ENCODE measurements around the gene TNRC6B.

The TNRC6B gene

DNA sequence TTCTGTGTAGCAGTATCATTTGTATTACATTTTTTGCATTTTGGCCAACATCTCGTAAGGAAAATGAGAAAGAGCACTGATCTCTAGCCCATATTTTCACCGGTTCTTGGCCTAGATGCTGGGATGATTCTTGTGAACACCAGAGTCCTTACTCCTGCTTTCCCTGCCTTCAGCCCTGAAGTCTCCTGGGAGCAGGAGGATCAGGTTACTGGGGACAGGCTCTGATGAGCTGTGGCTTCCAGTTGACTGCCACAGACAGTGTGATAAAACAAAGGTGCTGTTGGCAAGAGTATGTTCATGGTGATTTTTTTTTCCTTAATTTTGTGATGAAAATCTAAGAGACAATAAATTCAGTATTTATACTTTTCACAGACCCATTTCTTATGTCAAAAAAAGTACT lies 134.3 kb downstream of the TNRC6B start:
- ChIA-PET POLR2A (no interaction called here), CTCF (interaction anchor here (0.6 kb wide), 1 partner anchor 24 kb away, joined by 4 read pairs; no protein-coding TSS in a partner anchor)

DNA sequence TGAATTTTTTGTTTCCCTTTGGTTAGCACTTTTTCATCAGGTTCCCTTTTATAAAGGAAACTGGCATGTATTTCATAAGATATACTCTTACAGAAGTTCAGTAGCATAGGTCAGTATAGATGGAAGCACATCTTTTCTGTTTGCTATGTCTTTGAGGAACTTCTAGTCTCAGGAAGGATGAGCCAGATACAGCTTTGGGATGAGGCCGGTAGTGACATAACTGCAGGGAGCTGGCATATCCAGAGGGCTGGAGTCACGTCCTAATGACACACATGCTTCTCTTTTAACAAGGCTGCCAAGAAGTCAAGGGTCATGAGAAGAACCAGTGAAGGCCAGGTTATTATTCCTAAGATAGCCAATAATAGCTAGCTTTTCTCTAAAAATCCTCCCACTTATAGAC lies 135.3 kb downstream of the TNRC6B start:
- Histone ChIP-seq H3K27ac (ENCODE audit: extremely low read depth, low read depth, low read length) (no peak overlapping the region), H3K4me1 (ENCODE audit: control insufficient read depth, insufficient read depth, low read length) (peaks cover 3% of the 10 kb centered on the region; the same call in 1 of the 2 replicates), H3K36me3 (ENCODE audit: control insufficient read depth in 2 of 2, insufficient read depth in 1 of 2, low read length in 2 of 2) (peaks cover 52 to 94% of the 10 kb centered on the region in 2 experiments), H3K4me3 (ENCODE audit: low read depth, low read length) (no peak overlapping the region), H3K9me3 (ENCODE audit: control insufficient read depth, insufficient read depth, low read depth, low read length) (no peaks in the 10 kb centered on the region)
- TF ChIP-seq ZNF266 (tag by site-specific recombination; IDR thresholded peaks at IDR 0.05; ENCODE audit: low read depth) (no peak), ZNF529 (tag by site-specific recombination; IDR thresholded peaks at IDR 0.05; ENCODE audit: insufficient replicate concordance) (no peak), TSHZ1 (tag by site-specific recombination; IDR thresholded peaks at IDR 0.05; ENCODE audit: borderline replicate concordance) (no peak), GLIS1 (tag by site-specific recombination; IDR thresholded peaks at IDR 0.05) (no peak), ZNF558 (tag by site-specific recombination; IDR thresholded peaks at IDR 0.05) (no peak), ZNF239 (tag by site-specific recombination; IDR thresholded peaks at IDR 0.05) (no peak), ZNF501 (tag by site-specific recombination; IDR thresholded peaks at IDR 0.05) (no peak), ZNF10 (tag by site-specific recombination; IDR thresholded peaks at IDR 0.05) (no peak), ZFP41 (tag by site-specific recombination; IDR thresholded peaks at IDR 0.05; ENCODE audit: borderline replicate concordance) (no peak)
- TF ChIP-seq, protein P1, sequence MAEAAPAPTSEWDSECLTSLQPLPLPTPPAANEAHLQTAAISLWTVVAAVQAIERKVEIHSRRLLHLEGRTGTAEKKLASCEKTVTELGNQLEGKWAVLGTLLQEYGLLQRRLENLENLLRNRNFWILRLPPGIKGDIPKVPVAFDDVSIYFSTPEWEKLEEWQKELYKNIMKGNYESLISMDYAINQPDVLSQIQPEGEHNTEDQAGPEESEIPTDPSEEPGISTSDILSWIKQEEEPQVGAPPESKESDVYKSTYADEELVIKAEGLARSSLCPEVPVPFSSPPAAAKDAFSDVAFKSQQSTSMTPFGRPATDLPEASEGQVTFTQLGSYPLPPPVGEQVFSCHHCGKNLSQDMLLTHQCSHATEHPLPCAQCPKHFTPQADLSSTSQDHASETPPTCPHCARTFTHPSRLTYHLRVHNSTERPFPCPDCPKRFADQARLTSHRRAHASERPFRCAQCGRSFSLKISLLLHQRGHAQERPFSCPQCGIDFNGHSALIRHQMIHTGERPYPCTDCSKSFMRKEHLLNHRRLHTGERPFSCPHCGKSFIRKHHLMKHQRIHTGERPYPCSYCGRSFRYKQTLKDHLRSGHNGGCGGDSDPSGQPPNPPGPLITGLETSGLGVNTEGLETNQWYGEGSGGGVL (tag by site-specific recombination; IDR thresholded peaks at IDR 0.05): no peak
- ChIA-PET CTCF (interaction anchor here (0.5 to 0.6 kb wide), 2 partner anchors 9 to 12 kb away, joined by 3 read pairs; no protein-coding TSS in a partner anchor), POLR2A (no interaction called here)

More for the DNA sequence above, 134.3 kb downstream of the TNRC6B start:
- Histone ChIP-seq H3K9me3 (ENCODE audit: control insufficient read depth, insufficient read depth, low read depth, low read length) (no peaks in the 10 kb centered on the region), H3K36me3 (ENCODE audit: control insufficient read depth in 2 of 2, insufficient read depth in 1 of 2, low read length in 2 of 2) (peaks cover 50 to 94% of the 10 kb centered on the region in 2 experiments), H3K4me1 (ENCODE audit: control insufficient read depth, insufficient read depth, low read length) (peaks cover 3% of the 10 kb centered on the region; the same call in 1 of the 2 replicates), H3K27ac (ENCODE audit: extremely low read depth, low read depth, low read length) (no peak overlapping the region), H3K4me3 (ENCODE audit: low read depth, low read length) (no peak overlapping the region)
- TF ChIP-seq SALL2 (tag by site-specific recombination; IDR thresholded peaks at IDR 0.05; ENCODE audit: borderline replicate concordance): no peak
- TF ChIP-seq ZNF792 (tag by site-specific recombination; IDR thresholded peaks at IDR 0.05): no peak
- TF ChIP-seq KLF8 (tag by site-specific recombination; IDR thresholded peaks at IDR 0.05): no peak
- no peak for TF ChIP-seq ZSCAN18 (tag by site-specific recombination; IDR thresholded peaks at IDR 0.05)
- TF ChIP-seq KLF9 (tag by site-specific recombination; IDR thresholded peaks at IDR 0.05; ENCODE audit: low read depth): no peak
- no peak for TF ChIP-seq ZNF664 (tag by site-specific recombination; IDR thresholded peaks at IDR 0.05)
- no peak for TF ChIP-seq ZNF623 (tag by site-specific recombination; IDR thresholded peaks at IDR 0.05)
- TF ChIP-seq ZEB2 (tag by site-specific recombination; IDR thresholded peaks at IDR 0.05): no peak
- TF ChIP-seq ZFP69B (tag by site-specific recombination; IDR thresholded peaks at IDR 0.05): no peak
- TF ChIP-seq ZNF561 (tag by site-specific recombination; IDR thresholded peaks at IDR 0.05; ENCODE audit: borderline replicate concordance): no peak
- TF ChIP-seq, protein P2, sequence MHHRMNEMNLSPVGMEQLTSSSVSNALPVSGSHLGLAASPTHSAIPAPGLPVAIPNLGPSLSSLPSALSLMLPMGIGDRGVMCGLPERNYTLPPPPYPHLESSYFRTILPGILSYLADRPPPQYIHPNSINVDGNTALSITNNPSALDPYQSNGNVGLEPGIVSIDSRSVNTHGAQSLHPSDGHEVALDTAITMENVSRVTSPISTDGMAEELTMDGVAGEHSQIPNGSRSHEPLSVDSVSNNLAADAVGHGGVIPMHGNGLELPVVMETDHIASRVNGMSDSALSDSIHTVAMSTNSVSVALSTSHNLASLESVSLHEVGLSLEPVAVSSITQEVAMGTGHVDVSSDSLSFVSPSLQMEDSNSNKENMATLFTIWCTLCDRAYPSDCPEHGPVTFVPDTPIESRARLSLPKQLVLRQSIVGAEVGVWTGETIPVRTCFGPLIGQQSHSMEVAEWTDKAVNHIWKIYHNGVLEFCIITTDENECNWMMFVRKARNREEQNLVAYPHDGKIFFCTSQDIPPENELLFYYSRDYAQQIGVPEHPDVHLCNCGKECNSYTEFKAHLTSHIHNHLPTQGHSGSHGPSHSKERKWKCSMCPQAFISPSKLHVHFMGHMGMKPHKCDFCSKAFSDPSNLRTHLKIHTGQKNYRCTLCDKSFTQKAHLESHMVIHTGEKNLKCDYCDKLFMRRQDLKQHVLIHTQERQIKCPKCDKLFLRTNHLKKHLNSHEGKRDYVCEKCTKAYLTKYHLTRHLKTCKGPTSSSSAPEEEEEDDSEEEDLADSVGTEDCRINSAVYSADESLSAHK (tag by site-specific recombination; IDR thresholded peaks at IDR 0.05): no peak
